PFSK-1 (cell line): ENCODE measurements around the gene NPM1.

Source experiments
- FOXP2 ChIP-seq: optimal IDR thresholded peaks from 2 replicates; pipeline ENCODE3; 2011; ENCODE audit warnings: borderline replicate concordance, control low read depth, inconsistent platforms; ENCODE audit not compliant: insufficient read depth; ENCODE audit errors: extremely low read length, extremely low read depth
- POLR2AphosphoS5 ChIP-seq: IDR thresholded peaks from 2 replicates; pipeline ENCODE4 v1.6.1; 2012; ENCODE audit warnings: low read depth, mild to moderate bottlenecking, control low read depth, low read length, moderate library complexity
- REST ChIP-seq, 2 experiments: IDR thresholded peaks; 2 replicates each; pipeline versions ENCODE4 v1.6.1 to v1.8.0; 2011 to 2012; ENCODE audit warnings: low read depth in 2 of 2, low read length in 2 of 2, control low read depth in 1 of 2, inconsistent platforms in 1 of 2, mild to moderate bottlenecking in 1 of 2, moderate library complexity in 1 of 2; ENCODE audit not compliant: insufficient read depth in 1 of 2
- SIN3A ChIP-seq: IDR thresholded peaks from 2 replicates; pipeline ENCODE4 v1.6.1; 2012; ENCODE audit warnings: mild to moderate bottlenecking, low read length, moderate library complexity, borderline replicate concordance; ENCODE audit not compliant: insufficient read depth
- TAF1 ChIP-seq: IDR thresholded peaks from 2 replicates; pipeline ENCODE4 v1.6.1; 2012; ENCODE audit warnings: low read length, control low read depth, borderline replicate concordance; ENCODE audit not compliant: insufficient read depth

The NPM1 gene

DNA sequence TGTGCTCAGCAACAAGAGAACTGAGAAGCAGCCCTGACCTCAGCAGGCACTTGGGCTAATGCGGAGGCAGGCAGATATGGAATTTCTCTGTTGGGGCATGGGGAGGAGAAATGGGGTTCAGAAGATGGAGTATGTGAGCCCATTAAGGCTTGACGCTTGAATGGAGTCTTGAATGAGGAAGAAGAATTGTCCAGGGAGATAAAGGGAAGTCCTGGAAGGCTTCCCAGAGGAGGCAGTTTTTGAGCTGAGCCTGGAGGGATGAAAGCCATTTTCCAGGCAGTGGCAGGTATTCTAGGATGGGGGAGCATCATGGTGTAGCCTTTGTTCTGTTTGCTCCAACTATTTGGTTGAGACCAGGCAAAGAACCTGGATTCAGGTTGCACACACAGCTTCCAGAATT lies 66.3 kb downstream of the NPM1 start:
- TF ChIP-seq POLR2AphosphoS5 (no peak), REST (IDR thresholded peaks at IDR 0.05; ENCODE audit: insufficient read depth in 1 of 2, low read depth in 2 of 2, low read length in 2 of 2) (no peak), SIN3A (no peak), FOXP2 (no peak), TAF1 (no peak)

DNA sequence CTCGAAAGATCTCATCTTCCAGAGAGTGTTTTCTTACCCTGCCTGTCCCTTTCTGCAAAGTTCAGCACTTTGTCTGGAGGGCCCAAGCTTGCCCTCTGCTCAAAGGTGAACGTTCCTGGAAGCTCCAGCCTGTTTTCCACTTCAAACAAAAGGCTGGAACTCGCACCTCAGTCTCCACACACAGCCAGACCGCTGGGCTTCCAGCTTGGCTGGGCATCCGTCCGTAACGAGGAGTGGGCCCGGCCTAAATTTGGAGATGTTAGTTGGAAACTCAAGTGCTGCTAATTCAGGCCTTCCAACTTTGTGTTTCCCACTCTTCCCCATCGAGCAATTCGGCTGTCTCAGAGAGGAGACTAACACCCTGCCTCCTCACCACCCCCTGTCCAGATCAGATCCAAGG lies 66.9 kb downstream of the NPM1 start:
- TF ChIP-seq TAF1, result no peak

GRCh38 chr5:171455522-171455921 lies 67.9 kb downstream of the NPM1 start:
- TF ChIP-seq SIN3A (no peak), POLR2AphosphoS5 (no peak), FOXP2 (no peak), REST (IDR thresholded peaks at IDR 0.05; ENCODE audit: insufficient read depth in 1 of 2, low read depth in 2 of 2, low read length in 2 of 2) (no peak), TAF1 (no peak)

- no peak for TF ChIP-seq REST (IDR thresholded peaks at IDR 0.05; ENCODE audit: insufficient read depth in 1 of 2, low read depth in 2 of 2, low read length in 2 of 2)
- TF ChIP-seq FOXP2, result no peak
- no peak for TF ChIP-seq TAF1
- TF ChIP-seq SIN3A, result no peak
- TF ChIP-seq POLR2AphosphoS5, result no peak
Measured at GRCh38 chr5:171457208-171457981, 69.7 kb downstream of the NPM1 start.

GRCh38 chr5:171459839-171460238 lies 72.2 kb downstream of the NPM1 start:
- TF ChIP-seq POLR2AphosphoS5, result no peak
- TF ChIP-seq SIN3A, result no peak
- no peak for TF ChIP-seq REST (IDR thresholded peaks at IDR 0.05; ENCODE audit: insufficient read depth in 1 of 2, low read depth in 2 of 2, low read length in 2 of 2)
- no peak for TF ChIP-seq FOXP2
- no peak for TF ChIP-seq TAF1
